ENCODE measurements around the gene NIBAN1. TPM values are rescaled to one million over a fixed set of nuclear protein-coding genes. Genes with fewer than 3 reads are reported as not detected.

Gene NIBAN1
- total and polyA plus RNA-seq, 4 experiments from 2014 or later = 9.9 to 43.2 (median 37.8) TPM

DNA sequence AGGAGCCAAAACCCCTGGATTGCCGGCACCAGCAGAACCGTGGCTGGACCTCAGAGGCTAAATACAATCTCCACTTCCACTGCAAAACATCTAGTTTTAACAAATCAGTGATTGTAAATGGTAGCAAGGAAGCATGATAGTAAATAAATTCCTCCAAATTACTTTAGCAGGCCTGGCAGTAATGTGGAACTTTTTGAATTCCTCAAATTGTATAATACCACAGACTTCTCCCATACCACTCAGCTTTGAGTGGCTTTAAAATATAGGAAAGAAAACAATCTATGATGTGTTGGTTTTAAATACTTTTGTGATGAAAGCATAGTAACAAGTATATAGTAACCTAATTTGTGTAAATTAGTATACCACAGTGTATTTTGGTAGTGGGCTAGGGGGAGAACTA is 34.1 kb downstream of the NIBAN1 start:
- Mint-ChIP-seq H3K4me3 (no peak overlapping the region), H3K27ac (no peak overlapping the region), H3K36me3 (peaks cover 27% of the 10 kb centered on the region in 2 donors), H3K27me3 (no peaks in the 10 kb centered on the region), H3K9me3 (no peaks in the 10 kb centered on the region), H3K4me1 (peaks cover 14 to 53% (median 17%) of the 10 kb centered on the region in 4 donors)
- H3K27ac ChIP-seq (ENCODE audit: low read depth, low read length) = no peak overlapping the region
- intact Hi-C loops (cut with micrococcal nuclease) = no loop called here
- H3K36me3 ChIP-seq (ENCODE audit: insufficient read depth, low read length) = no peaks in the 10 kb centered on the region
- no peaks in the 10 kb centered on the region for H3K27me3 ChIP-seq (ENCODE audit: insufficient read depth, low read length)
- POLR2A ChIA-PET (ENCODE audit: partially characterized antibody) = no interaction called here
- no peaks in the 10 kb centered on the region for H3K9me3 ChIP-seq (ENCODE audit: control insufficient read depth in 1 of 2, low read length in 2 of 2)
- DNase-seq = no peak
- H3K4me3 ChIP-seq (ENCODE audit: low read length in 2 of 2) = no peak overlapping the region
- H3K4me1 ChIP-seq (ENCODE audit: insufficient read depth, low read length) = no peaks in the 10 kb centered on the region
- CTCF ChIA-PET (ENCODE audit: partially characterized antibody) = no interaction called here

DNA sequence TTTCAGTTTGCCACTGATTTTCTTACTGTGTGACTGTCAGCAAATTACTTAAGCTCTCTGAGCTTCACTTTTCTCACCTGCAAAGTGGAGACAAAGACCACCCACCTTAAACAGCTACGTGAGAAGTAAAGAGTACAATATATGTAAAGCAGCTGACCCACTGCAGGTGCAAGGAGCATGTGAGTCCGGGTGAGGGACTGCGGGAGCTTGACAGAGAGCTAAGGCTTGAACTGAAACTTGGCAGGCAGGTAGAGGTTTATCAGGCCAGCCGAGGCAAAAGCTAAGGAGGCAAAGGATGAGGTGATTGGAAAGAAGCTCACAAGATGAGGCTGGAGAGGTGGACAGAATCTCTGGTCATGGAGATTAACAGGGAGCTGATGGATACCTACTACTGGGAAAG is 36.6 kb downstream of the NIBAN1 start:
- Histone ChIP-seq H3K27me3 (ENCODE audit: insufficient read depth, low read length) (no peaks in the 10 kb centered on the region), H3K4me1 (ENCODE audit: insufficient read depth, low read length) (no peaks in the 10 kb centered on the region), H3K36me3 (ENCODE audit: insufficient read depth, low read length) (no peaks in the 10 kb centered on the region), H3K4me3 (ENCODE audit: low read length in 2 of 2) (no peak overlapping the region), H3K27ac (ENCODE audit: low read depth, low read length) (no peak overlapping the region), H3K9me3 (ENCODE audit: control insufficient read depth in 1 of 2, low read length in 2 of 2) (no peaks in the 10 kb centered on the region)
- DNase-seq = no peak
- H3K9me3 Mint-ChIP-seq = peaks cover 0 to 6% (median 0%) of the 10 kb centered on the region in 8 donors
- intact Hi-C loops (cut with micrococcal nuclease) = no loop called here
- POLR2A ChIA-PET (ENCODE audit: partially characterized antibody) = no interaction called here
- H3K27me3 Mint-ChIP-seq = no peaks in the 10 kb centered on the region
- H3K36me3 Mint-ChIP-seq = peaks cover 27 to 30% of the 10 kb centered on the region in 2 donors
- CTCF ChIA-PET (ENCODE audit: partially characterized antibody) = interaction anchor here (1.0 to 2.5 kb wide), 3 partner anchors 43 to 133 kb away, joined by 3 to 9 read pairs (median 5); no protein-coding TSS in a partner anchor
- H3K4me3 Mint-ChIP-seq = no peak overlapping the region
- H3K4me1 Mint-ChIP-seq = peaks cover 14 to 51% (median 16%) of the 10 kb centered on the region in 4 donors
- H3K27ac Mint-ChIP-seq = peak overlapping the region in 1 of 7 donors; percentile 43

DNA sequence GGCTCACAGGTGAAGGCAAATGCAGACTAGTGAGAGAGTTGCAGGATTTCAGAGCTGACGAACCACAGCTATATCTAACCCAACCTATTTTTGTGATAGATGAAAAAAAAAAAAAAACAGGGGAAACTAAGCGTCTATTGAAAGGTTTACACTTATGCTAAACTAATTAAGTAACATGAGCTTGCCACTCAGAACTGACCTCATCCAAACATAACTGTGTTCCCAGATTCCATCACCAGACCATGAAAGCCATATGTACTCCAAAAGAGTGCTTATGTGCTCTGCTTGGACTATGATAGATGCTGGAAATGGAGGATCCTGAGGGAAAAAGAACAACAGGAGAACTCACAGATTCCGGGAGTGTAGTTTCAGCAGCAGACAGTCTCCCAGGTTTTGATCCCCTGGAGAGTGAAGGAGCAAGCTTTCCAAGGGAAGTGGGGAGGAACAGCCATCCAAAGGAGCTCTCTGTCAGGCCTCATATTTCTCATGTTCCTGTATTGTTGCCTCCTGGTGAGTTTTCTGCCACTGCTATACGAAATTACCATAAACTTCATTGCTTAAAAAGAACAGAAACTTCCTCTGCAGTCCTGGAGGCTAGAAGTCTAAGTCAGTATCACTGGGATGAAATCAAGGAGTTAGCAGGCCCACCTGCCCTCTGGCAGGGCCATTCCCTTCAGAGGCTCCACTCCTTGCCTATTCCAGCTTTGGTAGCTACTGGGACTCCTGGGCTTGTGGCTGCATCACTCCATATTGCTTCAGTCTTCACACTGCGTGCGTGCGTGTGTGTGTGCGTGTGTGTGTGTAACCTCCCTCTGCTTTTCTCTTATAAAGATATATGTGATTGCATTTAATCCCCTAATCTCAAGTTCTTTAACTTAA is 38.1 kb downstream of the NIBAN1 start:
- H3K27me3 Mint-ChIP-seq = no peaks in the 10 kb centered on the region
- Histone ChIP-seq H3K36me3 (ENCODE audit: insufficient read depth, low read length) (no peaks in the 10 kb centered on the region), H3K27ac (ENCODE audit: low read depth, low read length) (no peak overlapping the region), H3K9me3 (ENCODE audit: control insufficient read depth in 1 of 2, low read length in 2 of 2) (no peaks in the 10 kb centered on the region), H3K4me3 (ENCODE audit: low read length in 2 of 2) (no peak overlapping the region), H3K4me1 (ENCODE audit: insufficient read depth, low read length) (no peaks in the 10 kb centered on the region), H3K27me3 (ENCODE audit: insufficient read depth, low read length) (no peaks in the 10 kb centered on the region)
- H3K9me3 Mint-ChIP-seq = peaks cover 0 to 6% (median 0%) of the 10 kb centered on the region in 8 donors
- intact Hi-C loops (cut with micrococcal nuclease) = no loop called here
- H3K27ac Mint-ChIP-seq = peak overlapping the region in 2 of 7 donors; percentile 57 to 71
- CTCF ChIA-PET (ENCODE audit: partially characterized antibody) = interaction anchor here (0.9 to 2.5 kb wide), 2 partner anchors 43 to 131 kb away, joined by 4 to 9 read pairs; no protein-coding TSS in a partner anchor
- peaks cover 14 to 50% (median 18%) of the 10 kb centered on the region in 4 donors for H3K4me1 Mint-ChIP-seq
- POLR2A ChIA-PET (ENCODE audit: partially characterized antibody) = no interaction called here
- peaks cover 23 to 30% of the 10 kb centered on the region in 2 donors for H3K36me3 Mint-ChIP-seq
- H3K4me3 Mint-ChIP-seq = no peak overlapping the region
- DNase-seq = no peak

GRCh38 chr1:184933944-184934343 is 40.4 kb downstream of the NIBAN1 start:
- H3K4me1 ChIP-seq (ENCODE audit: insufficient read depth, low read length) = no peaks in the 10 kb centered on the region
- H3K27me3 ChIP-seq (ENCODE audit: insufficient read depth, low read length) = no peaks in the 10 kb centered on the region
- no peak for DNase-seq
- Mint-ChIP-seq H3K4me3 (no peak overlapping the region), H3K27ac (no peak overlapping the region), H3K4me1 (peaks cover 15 to 42% (median 17%) of the 10 kb centered on the region in 4 donors), H3K27me3 (no peaks in the 10 kb centered on the region), H3K9me3 (peaks cover 0 to 6% (median 0%) of the 10 kb centered on the region in 8 donors), H3K36me3 (peaks cover 33 to 35% of the 10 kb centered on the region in 2 donors)
- H3K27ac ChIP-seq (ENCODE audit: low read depth, low read length) = no peak overlapping the region
- POLR2A ChIA-PET (ENCODE audit: partially characterized antibody) = no interaction called here
- H3K9me3 ChIP-seq (ENCODE audit: control insufficient read depth in 1 of 2, low read length in 2 of 2) = no peaks in the 10 kb centered on the region
- CTCF ChIA-PET (ENCODE audit: partially characterized antibody) = no interaction called here
- H3K36me3 ChIP-seq (ENCODE audit: insufficient read depth, low read length) = no peaks in the 10 kb centered on the region
- intact Hi-C loops (cut with micrococcal nuclease) = no loop called here
- H3K4me3 ChIP-seq (ENCODE audit: low read length in 2 of 2) = no peak overlapping the region

GRCh38 chr1:184932319-184932718 is 42.0 kb downstream of the NIBAN1 start:
- Histone ChIP-seq H3K4me1 (ENCODE audit: insufficient read depth, low read length) (no peaks in the 10 kb centered on the region), H3K36me3 (ENCODE audit: insufficient read depth, low read length) (no peaks in the 10 kb centered on the region), H3K4me3 (ENCODE audit: low read length in 2 of 2) (no peak overlapping the region), H3K27ac (ENCODE audit: low read depth, low read length) (no peak overlapping the region), H3K27me3 (ENCODE audit: insufficient read depth, low read length) (no peaks in the 10 kb centered on the region), H3K9me3 (ENCODE audit: control insufficient read depth in 1 of 2, low read length in 2 of 2) (no peaks in the 10 kb centered on the region)
- intact Hi-C loops (cut with micrococcal nuclease) = no loop called here
- Mint-ChIP-seq H3K27ac (no peak overlapping the region), H3K36me3 (peaks cover 35 to 40% of the 10 kb centered on the region in 2 donors), H3K27me3 (no peaks in the 10 kb centered on the region), H3K4me1 (peaks cover 12 to 34% (median 15%) of the 10 kb centered on the region in 4 donors), H3K4me3 (no peak overlapping the region), H3K9me3 (peaks cover 0 to 6% (median 1%) of the 10 kb centered on the region in 8 donors)
- CTCF ChIA-PET (ENCODE audit: partially characterized antibody) = interaction anchor here (0.9 to 1.0 kb wide), 2 partner anchors 13 to 50 kb away, joined by 3 read pairs; no protein-coding TSS in a partner anchor
- no peak for DNase-seq
- POLR2A ChIA-PET (ENCODE audit: partially characterized antibody) = no interaction called here

GRCh38 chr1:184931566-184931965 is 42.7 kb downstream of the NIBAN1 start:
- no peaks in the 10 kb centered on the region for H3K27me3 ChIP-seq (ENCODE audit: insufficient read depth, low read length)
- Mint-ChIP-seq H3K36me3 (peaks cover 40 to 43% of the 10 kb centered on the region in 2 donors), H3K4me3 (no peak overlapping the region), H3K27ac (no peak overlapping the region), H3K9me3 (peaks cover 0 to 12% (median 5%) of the 10 kb centered on the region in 8 donors), H3K4me1 (peaks cover 9 to 27% (median 15%) of the 10 kb centered on the region in 4 donors), H3K27me3 (no peaks in the 10 kb centered on the region)
- intact Hi-C loops (cut with micrococcal nuclease) = no loop called here
- no peak overlapping the region for H3K4me3 ChIP-seq (ENCODE audit: low read length in 2 of 2)
- ChIA-PET POLR2A (ENCODE audit: partially characterized antibody) (no interaction called here), CTCF (ENCODE audit: partially characterized antibody) (interaction anchor here (0.7 kb wide), 1 partner anchor 617 kb away, joined by 3 read pairs; no protein-coding TSS in a partner anchor)
- no peak overlapping the region for H3K27ac ChIP-seq (ENCODE audit: low read depth, low read length)
- DNase-seq = no peak
- no peaks in the 10 kb centered on the region for H3K9me3 ChIP-seq (ENCODE audit: control insufficient read depth in 1 of 2, low read length in 2 of 2)
- H3K36me3 ChIP-seq (ENCODE audit: insufficient read depth, low read length) = no peaks in the 10 kb centered on the region
- no peaks in the 10 kb centered on the region for H3K4me1 ChIP-seq (ENCODE audit: insufficient read depth, low read length)

GRCh38 chr1:184930645-184931044 is 43.7 kb downstream of the NIBAN1 start:
- Histone ChIP-seq H3K4me1 (ENCODE audit: insufficient read depth, low read length) (no peaks in the 10 kb centered on the region), H3K4me3 (ENCODE audit: low read length in 2 of 2) (no peak overlapping the region), H3K9me3 (ENCODE audit: control insufficient read depth in 1 of 2, low read length in 2 of 2) (no peaks in the 10 kb centered on the region), H3K27me3 (ENCODE audit: insufficient read depth, low read length) (no peaks in the 10 kb centered on the region), H3K36me3 (ENCODE audit: insufficient read depth, low read length) (no peaks in the 10 kb centered on the region), H3K27ac (ENCODE audit: low read depth, low read length) (no peak overlapping the region)
- H3K36me3 Mint-ChIP-seq = peaks cover 35 to 39% of the 10 kb centered on the region in 2 donors
- ChIA-PET CTCF (ENCODE audit: partially characterized antibody) (interaction anchor here (0.7 kb wide), 1 partner anchor 618 kb away, joined by 3 read pairs; no protein-coding TSS in a partner anchor), POLR2A (ENCODE audit: partially characterized antibody) (no interaction called here)
- H3K4me1 Mint-ChIP-seq = peaks cover 9 to 26% (median 15%) of the 10 kb centered on the region in 4 donors
- no peaks in the 10 kb centered on the region for H3K27me3 Mint-ChIP-seq
- intact Hi-C loops (cut with micrococcal nuclease) = no loop called here
- peak overlapping the region in 2 of 7 donors; percentile 4 to 6 for H3K27ac Mint-ChIP-seq
- H3K4me3 Mint-ChIP-seq = no peak overlapping the region
- peak in 2 of 5 donors; percentile 8 to 9 for DNase-seq
- peaks cover 0 to 22% (median 10%) of the 10 kb centered on the region in 8 donors for H3K9me3 Mint-ChIP-seq

All from CD4-positive, alpha-beta memory T cell (primary cell).